Sciatic nerve (tissue), 2 donors: ENCODE data around the gene MED15. TPM values are rescaled to one million over a fixed set of nuclear protein-coding genes. Genes with fewer than 3 reads are reported as not detected.

Source experiments
- ATAC-seq: fragments of 200-7000 bp; cut with Tn5 transposase; one replicate; pipeline ENCODE4 v1.9.1; 2020; ENCODE audit warnings: mild to moderate bottlenecking, moderate library complexity
- DNase-seq: peaks from one replicate; pipeline ENCODE4 v3.0.0-alpha.2; 2020; ENCODE audit warnings: low spot score
- intact Hi-C: fragments of 100-400 bp; cut with DNase I; formaldehyde crosslinking; loops from one replicate; pipeline ENCODE4 v1.14.2; 2022
- total RNA-seq: library from RNA; stranded (reverse); fragmentation: NEBNext Ultra II Directional; extraction: Animal tissue kit (Norgen Biotek cat#: 25700); gene quantifications from one replicate; pipeline ENCODE4 v1.2.1, GENCODE V29; 2021
- donor health status: DM: no; HTN: no; CAD: no.
- donor health status: DM: no; HTN: no; CAD: no.

Gene MED15
- total RNA-seq, 1 donor from 2014 or later, result 130 TPM

- DNase-seq, result no peak
- intact Hi-C loops, result no loop called here
- no peak for ATAC-seq
Observed at GRCh38 chr22:20562607-20563465, 55.4 kb downstream of the MED15 start.

- DNase-seq, result no peak
- ATAC-seq, result no peak
- intact Hi-C loops, result no loop called here
Observed at GRCh38 chr22:20563466-20563906, 56.1 kb downstream of the MED15 start.

- intact Hi-C loops, result no loop called here
- DNase-seq, result no peak
- ATAC-seq, result no peak
Observed at GRCh38 chr22:20563941-20564371, 56.5 kb downstream of the MED15 start.

- intact Hi-C loops, result no loop called here
- ATAC-seq (no peak), DNase-seq (no peak)
Observed at GRCh38 chr22:20565079-20565734, 57.8 kb downstream of the MED15 start.

GRCh38 chr22:20565761-20566160 lies 58.4 kb downstream of the MED15 start:
- DNase-seq, result no peak
- ATAC-seq, result no peak
- intact Hi-C loops, result no loop called here

GRCh38 chr22:20566420-20567260 lies 59.2 kb downstream of the MED15 start:
- DNase-seq (no peak), ATAC-seq (no peak)
- intact Hi-C loops, result no loop called here

- DNase-seq, result no peak
- ATAC-seq, result no peak
Observed at GRCh38 chr22:20567371-20567847, 60.0 kb downstream of the MED15 start.

GRCh38 chr22:20567993-20568417 lies 60.6 kb downstream of the MED15 start:
- ATAC-seq, result peak; percentile 44
- DNase-seq, result no peak
- intact Hi-C loops, result no loop called here

More at GRCh38 chr22:20567371-20567847, 60.0 kb downstream of the MED15 start:
- intact Hi-C loops, result no loop called here

- intact Hi-C loops, result no loop called here
- no peak for ATAC-seq
- no peak for DNase-seq
Observed at GRCh38 chr22:20568502-20569058, 61.2 kb downstream of the MED15 start.

GRCh38 chr22:20569059-20570058 lies 61.9 kb downstream of the MED15 start:
- DNase-seq, result no peak
- intact Hi-C loops, result loop anchor here (10.0 kb wide), 1 partner anchor 145 kb away; no protein-coding TSS in a partner anchor
- ATAC-seq, result peak; percentile 80

GRCh38 chr22:20571078-20571503 lies 63.7 kb downstream of the MED15 start:
- ATAC-seq (no peak), DNase-seq (no peak)
- intact Hi-C loops, result loop anchor here (10.0 kb wide), 1 partner anchor 146 kb away; no protein-coding TSS in a partner anchor

GRCh38 chr22:20571531-20572007 lies 64.2 kb downstream of the MED15 start:
- no peak for DNase-seq
- ATAC-seq, result no peak
- intact Hi-C loops, result loop anchor here (10.0 kb wide), 1 partner anchor 147 kb away; no protein-coding TSS in a partner anchor

- DNase-seq (no peak), ATAC-seq (no peak)
- intact Hi-C loops, result loop anchor here (10.0 kb wide), 1 partner anchor 147 kb away; no protein-coding TSS in a partner anchor
Observed at GRCh38 chr22:20572132-20572802, 64.9 kb downstream of the MED15 start.

GRCh38 chr22:20573176-20573832 lies 65.9 kb downstream of the MED15 start:
- DNase-seq (no peak), ATAC-seq (no peak)
- intact Hi-C loops, result loop anchor here (10.0 kb wide), 1 partner anchor 149 kb away; no protein-coding TSS in a partner anchor

GRCh38 chr22:20573833-20574615 lies 66.6 kb downstream of the MED15 start:
- ATAC-seq (no peak), DNase-seq (no peak)
- intact Hi-C loops, result loop anchor here (10.0 kb wide), 1 partner anchor 149 kb away; no protein-coding TSS in a partner anchor
